Right lobe of liver (tissue), 6 donors: ENCODE data around the gene GCNT3. TPM values are rescaled to one million over a fixed set of nuclear protein-coding genes. Genes with fewer than 3 reads are reported as not detected.

Experiments
- ATAC-seq, 4 donors: fragments of 200-7000 bp; cut with Tn5 transposase; one replicate each; pipeline ENCODE4 v1.9.1; 2020; ENCODE audit warnings: mild to moderate bottlenecking in 4 of 4, moderate library complexity in 4 of 4
- DNase-seq, 3 donors: peaks; one replicate each; pipeline ENCODE4 v3.0.0-alpha.2; 2020
- H3K27ac ChIP-seq, 3 donors: fragments of 200-600 bp; one replicate each; pipeline ENCODE4 v1.8.0; 2022
- H3K27me3 ChIP-seq, 2 donors: fragments of 200-600 bp; one replicate each; pipeline ENCODE4 v1.8.0; 2022
- H3K36me3 ChIP-seq, 4 donors: fragments of 200-600 bp; sonication (generic) in 1 of 4; one replicate each; pipeline versions ENCODE4 v1.5.1 to v1.8.0; 2017 to 2022; ENCODE audit warnings: control low read depth in 1 of 4
- H3K4me1 ChIP-seq, 4 donors: fragments of 200-600 bp; sonication (generic) in 1 of 4; one replicate each; pipeline versions ENCODE4 v1.5.1 to v1.8.0; 2017 to 2022; ENCODE audit warnings: control low read depth in 1 of 4
- H3K4me3 ChIP-seq, 3 donors: fragments of 200-600 bp; one replicate each; pipeline ENCODE4 v1.8.0; 2022
- H3K9me3 ChIP-seq, 4 donors: fragments of 200-600 bp; sonication (generic) in 1 of 4; one replicate each; pipeline versions ENCODE4 v1.5.1 to v1.8.0; 2017 to 2022; ENCODE audit warnings: control low read depth in 1 of 4
- CTCF ChIP-seq, 4 donors: fragments of 200-600 bp in 3 of 4; fragments of 450-650 bp in 1 of 4; IDR thresholded peaks; one replicate each; pipeline versions ENCODE4 v1.5.1 to v1.8.0; 2016 to 2022; ENCODE audit warnings: antibody characterized with exemption in 4 of 4, mild to moderate bottlenecking in 2 of 4
- POLR2A ChIP-seq: fragments of 450-650 bp; IDR thresholded peaks from one replicate; pipeline ENCODE4 v1.6.1; 2017; ENCODE audit warnings: antibody characterized with exemption, mild to moderate bottlenecking
- WGBS: methylation state at CpG from one replicate; pipeline ENCODE4 v1.1.6; 2018; ENCODE audit warnings: low coverage, low lambda C conversion rate; ENCODE audit not compliant: insufficient coverage; ENCODE audit errors: missing lambda C conversion rate; 5-methylcytosine and 5-hydroxymethylcytosine counted together
- intact Hi-C, 2 donors: fragments of 100-400 bp; cut with DNase I; formaldehyde crosslinking; loops; one replicate each; pipeline versions ENCODE4 v1.11.2 to v1.14.1; 2022
- total RNA-seq, 6 experiments: library from RNA; depleted of rRNA in 2 of 6; stranded (reverse); fragments of >200 nt in 2 of 6; fragmentation: NEBNext Ultra II Directional in 3 of 6; extraction: Animal tissue kit (Norgen Biotek cat#: 25700) in 3 of 6; gene quantifications; one replicate each; pipeline versions ENCODE4 v1.1.0 to v1.2.4, GENCODE V29; 2016 to 2023
- donor health status: DM: no; HTN: yes; CAD: no.
- donor health status: DM: no; HTN: no; CAD: no.
- donor health status: DM: no; HTN: no; CAD: no.
- donor health status: DM: no; HTN: yes; CAD: no.
- donor health status: DM: no; HTN: yes; CAD: no.

GCNT3 gene
- total RNA-seq, 6 experiments from 2014 or later, result 0.20 to 3.8 (median 2.4) TPM; not detected in 1

- TF ChIP-seq CTCF (IDR thresholded peaks at IDR 0.05) (no peak), POLR2A (no peak)
- Histone ChIP-seq H3K36me3 (no peaks in the 10 kb centered on the region), H3K4me1 (no peaks in the 10 kb centered on the region), H3K9me3 (no peaks in the 10 kb centered on the region), H3K27me3 (no peaks in the 10 kb centered on the region), H3K4me3 (no peak overlapping the region), H3K27ac (no peak overlapping the region)
- DNase-seq, result no peak
- intact Hi-C loops, result no loop called here
- no peak for ATAC-seq
These were observed 14.9 kb upstream of the GCNT3 start for GRCh38 chr15:59596640-59597039.

GRCh38 chr15:59598461-59598860 is 13.1 kb upstream of the GCNT3 start:
- TF ChIP-seq CTCF (IDR thresholded peaks at IDR 0.05), result no peak
- no peak for TF ChIP-seq POLR2A
- Histone ChIP-seq H3K9me3 (no peaks in the 10 kb centered on the region), H3K27ac (no peak overlapping the region), H3K4me1 (no peaks in the 10 kb centered on the region), H3K36me3 (no peaks in the 10 kb centered on the region), H3K4me3 (no peak overlapping the region), H3K27me3 (no peaks in the 10 kb centered on the region)
- no peak for ATAC-seq
- DNase-seq, result no peak
- 63% methylated on average over 2 of the region's 2 CpGs for WGBS
- intact Hi-C loops, result no loop called here

GRCh38 chr15:59605994-59606393 is 5.6 kb upstream of the GCNT3 start:
- Histone ChIP-seq H3K9me3 (no peaks in the 10 kb centered on the region), H3K4me1 (no peaks in the 10 kb centered on the region), H3K27me3 (no peaks in the 10 kb centered on the region), H3K36me3 (no peaks in the 10 kb centered on the region), H3K27ac (no peak overlapping the region), H3K4me3 (no peak overlapping the region)
- no peak for TF ChIP-seq POLR2A
- no peak for TF ChIP-seq CTCF (IDR thresholded peaks at IDR 0.05)
- ATAC-seq (no peak), DNase-seq (no peak)
- intact Hi-C loops, result no loop called here
- WGBS, result 61% methylated on average over 3 of the region's 5 CpGs

- Histone ChIP-seq H3K4me3 (no peak overlapping the region), H3K27ac (no peak overlapping the region), H3K36me3 (no peaks in the 10 kb centered on the region), H3K9me3 (no peaks in the 10 kb centered on the region), H3K4me1 (peaks cover 0 to 6% (median 0%) of the 10 kb centered on the region in 4 donors), H3K27me3 (no peaks in the 10 kb centered on the region)
- WGBS, result 84% methylated on average over 6 of the region's 7 CpGs
- ATAC-seq, result no peak
- intact Hi-C loops, result no loop called here
- TF ChIP-seq POLR2A (no peak), CTCF (IDR thresholded peaks at IDR 0.05) (no peak)
- no peak for DNase-seq
These were observed 1.6 kb upstream of the GCNT3 start for GRCh38 chr15:59609730-59610712.
